Measurements from ENCODE around the gene MRM2. TPM values are rescaled to one million over a fixed set of nuclear protein-coding genes. Genes with fewer than 3 reads are reported as not detected.

MRM2 gene
- total RNA-seq, 1 donor from 2014 or later = 17.3 TPM

Other genes starting within 250 kb of the MRM2 start
- 23.7 TPM for gene MAD1L1, start 9.3 kb downstream of the MRM2 start, total RNA-seq
- gene NUDT1, start within 50 bp of the MRM2 start, total RNA-seq = 37.5 TPM
- 21.7 TPM for gene SNX8, start 72.2 kb upstream of the MRM2 start, total RNA-seq
- gene EIF3B, start 112.6 kb upstream of the MRM2 start, total RNA-seq = 119 TPM
- 4.1 TPM for gene CHST12, start 161.4 kb upstream of the MRM2 start, total RNA-seq
- gene GRIFIN, start 234.2 kb upstream of the MRM2 start, total RNA-seq = not detected